GM12878 (cell line): ENCODE measurements around the gene GRIA4. TPM values are rescaled to one million over a fixed set of nuclear protein-coding genes. Genes with fewer than 3 reads are reported as not detected.

ENCODE experiments used
- ATAC-seq: fragments of 200-7000 bp; cut with Tn5 transposase; 3 replicates; pipeline ENCODE4 v1.9.1; 2020; ENCODE audit warnings: mild to moderate bottlenecking, moderate library complexity
- BruUV-seq: library from RNA; stranded (reverse); fragments of 400-500 nt; replicated peaks from 2 replicates; lab custom pipeline; 2021; lab: Mats Ljungman, UMichigan
- CTCF ChIA-PET: fragments of 300-600 bp; sonication (Branson Sonifier 250); formaldehyde crosslinking; extraction: SDS; loops from one replicate; lab custom pipeline; 2021; ENCODE audit warnings: inconsistent platforms; lab: Yijun Ruan, JAX
- POLR2A ChIA-PET: fragments of 350-600 bp; formaldehyde crosslinking; extraction: SDS; loops from one replicate; lab custom pipeline; 2021; ENCODE audit warnings: inconsistent platforms; lab: Charles Lee
- RAD21 ChIA-PET: fragments of 300-600 bp; sonication (Branson Sonifier 250); formaldehyde crosslinking; loops from one replicate; lab custom pipeline; 2023; ENCODE audit warnings: antibody characterized with exemption; ENCODE audit not compliant: unreplicated experiment; lab: Charles Lee
- SMC1A ChIA-PET: fragments of 300-600 bp; sonication (Branson Sonifier 250); formaldehyde crosslinking; loops from one replicate; lab custom pipeline; 2023; ENCODE audit not compliant: unreplicated experiment, uncharacterized antibody; lab: Charles Lee
- DNase-seq: peaks from one replicate; pipeline ENCODE4 v3.0.0-alpha.2; 2011; ENCODE audit warnings: low read depth, low spot score
- FAIRE-seq: peaks from 3 replicates; lab custom pipeline; 2011; peaks lifted over from hg19 to GRCh38; lab: Jason Lieb, UNC
- H2AFZ ChIP-seq: 2 replicates; pipeline ENCODE4 v1.6.0; 2011; ENCODE audit warnings: low read depth, low read length, control low read depth; ENCODE audit not compliant: control insufficient read depth
- H3K27ac ChIP-seq: 2 replicates; pipeline ENCODE4 v1.5.1; 2011; ENCODE audit warnings: control low read depth; ENCODE audit not compliant: control insufficient read depth, insufficient read depth
- H3K27me3 ChIP-seq, 2 experiments: replicated peaks in 1 of 2; 2 replicates each; pipeline versions ENCODE4 v1.6.0 to v1.6.1; 2011; ENCODE audit warnings: low read length in 1 of 2; ENCODE audit not compliant: control insufficient read depth in 2 of 2, insufficient read depth in 2 of 2
- H3K36me3 ChIP-seq, 2 experiments: 2 replicates each; pipeline ENCODE4 v1.5.1; 2011; ENCODE audit warnings: low read length in 1 of 2; ENCODE audit not compliant: control insufficient read depth in 2 of 2, insufficient read depth in 2 of 2
- H3K4me1 ChIP-seq: 2 replicates; pipeline ENCODE4 v1.6.1; 2011; ENCODE audit warnings: mild to moderate bottlenecking, low read length, moderate library complexity, mixed read lengths; ENCODE audit not compliant: control insufficient read depth, insufficient read depth
- H3K4me2 ChIP-seq: 2 replicates; pipeline ENCODE4 v1.6.0; 2011; ENCODE audit warnings: control low read depth; ENCODE audit not compliant: control insufficient read depth, insufficient read depth
- H3K4me3 ChIP-seq: fragments of 200-600 bp; sonication (generic); 2 replicates; pipeline ENCODE4 v1.5.1; 2016
- H3K79me2 ChIP-seq: 2 replicates; pipeline ENCODE4 v1.6.0; 2011; ENCODE audit warnings: low read length; ENCODE audit not compliant: control insufficient read depth, insufficient read depth
- H3K9ac ChIP-seq: 2 replicates; pipeline ENCODE4 v1.8.0; 2011; ENCODE audit warnings: low read length, control low read depth, mixed read lengths; ENCODE audit not compliant: control insufficient read depth, insufficient read depth
- H3K9me3 ChIP-seq: replicated peaks from 3 replicates; pipeline ENCODE4 v1.5.1; 2011; ENCODE audit warnings: mild to moderate bottlenecking, low read length; ENCODE audit not compliant: control insufficient read depth, insufficient read depth
- H4K20me1 ChIP-seq: 2 replicates; pipeline ENCODE4 v1.6.0; 2011; ENCODE audit not compliant: control insufficient read depth, insufficient read depth
- BHLHE40 ChIP-seq, 2 experiments: fragments of 450-650 bp in 1 of 2; IDR thresholded peaks; 2 replicates each; pipeline ENCODE4 v1.6.1; 2011 to 2017; ENCODE audit warnings: low read depth in 2 of 2, borderline replicate concordance in 1 of 2, improper control_type of control experiment in 1 of 2, low read length in 1 of 2, mild to moderate bottlenecking in 1 of 2
- CBFB ChIP-seq: IDR thresholded peaks from 2 replicates; pipeline ENCODE4 v1.6.1; 2016; ENCODE audit warnings: antibody characterized with exemption, low read depth
- EGR1 ChIP-seq, 2 experiments: IDR thresholded peaks; 1 replicate in 1 of 2; 2 replicates in 1 of 2; pipeline ENCODE4 v1.6.1; 2011 to 2012; ENCODE audit warnings: low read depth in 2 of 2, low read length in 2 of 2, borderline replicate concordance in 1 of 2, mild to moderate bottlenecking in 1 of 2, moderate library complexity in 1 of 2
- EP300 ChIP-seq, 2 experiments: fragments of 150-350 bp in 1 of 2; IDR thresholded peaks; 2 replicates each; pipeline ENCODE4 v1.6.1; 2011 to 2012; ENCODE audit warnings: low read depth in 2 of 2, low read length in 2 of 2, borderline replicate concordance in 1 of 2, improper control_type of control experiment in 1 of 2, inconsistent platforms in 1 of 2; ENCODE audit not compliant: control insufficient read depth in 1 of 2
- IRF4 ChIP-seq: IDR thresholded peaks from 2 replicates; pipeline ENCODE4 v1.6.1; 2011; ENCODE audit warnings: low read depth, low read length
- MEF2A ChIP-seq: IDR thresholded peaks from 2 replicates; pipeline ENCODE4 v1.6.1; 2011; ENCODE audit warnings: low read depth, mild to moderate bottlenecking, low read length, moderate library complexity; ENCODE audit not compliant: insufficient read depth
- MEF2B ChIP-seq: fragments of 450-650 bp; IDR thresholded peaks from 2 replicates; pipeline ENCODE4 v1.6.1; 2018; ENCODE audit warnings: mild to moderate bottlenecking, moderate library complexity; ENCODE audit not compliant: partially characterized antibody, poor library complexity, severe bottlenecking
- MYC ChIP-seq: IDR thresholded peaks from 2 replicates; pipeline ENCODE4 v1.6.1; 2011; ENCODE audit warnings: mild to moderate bottlenecking, low read length, moderate library complexity, inconsistent platforms; ENCODE audit not compliant: insufficient read depth, insufficient replicate concordance, insufficient read length, severe bottlenecking
- PBX3 ChIP-seq: IDR thresholded peaks from 2 replicates; pipeline ENCODE4 v1.6.1; 2011; ENCODE audit warnings: mild to moderate bottlenecking, low read depth, low read length, moderate library complexity; ENCODE audit not compliant: insufficient replicate concordance
- PML ChIP-seq: IDR thresholded peaks from 2 replicates; pipeline ENCODE4 v1.6.1; 2012; ENCODE audit warnings: low read length, inconsistent platforms
- RELA ChIP-seq: fragments of 450-650 bp; IDR thresholded peaks from 2 replicates; pipeline ENCODE4 v1.8.0; 2014; ENCODE audit warnings: borderline replicate concordance; ENCODE audit not compliant: partially characterized antibody
- RUNX3 ChIP-seq: IDR thresholded peaks from 2 replicates; pipeline ENCODE4 v1.6.1; 2012; ENCODE audit warnings: low read length, inconsistent platforms
- SMAD1 ChIP-seq: fragments of 450-650 bp; IDR thresholded peaks from 2 replicates; pipeline ENCODE4 v1.6.1; 2018; ENCODE audit warnings: mild to moderate bottlenecking, low read depth; ENCODE audit not compliant: partially characterized antibody
- SUPT20H ChIP-seq: IDR thresholded peaks from 2 replicates; pipeline ENCODE4 v1.6.1; 2011; ENCODE audit warnings: low read depth, mild to moderate bottlenecking, low read length, moderate library complexity, borderline replicate concordance; ENCODE audit not compliant: control insufficient read depth
- YBX1 ChIP-seq: fragments of 450-650 bp; IDR thresholded peaks from 2 replicates; pipeline ENCODE4 v1.6.1; 2016; ENCODE audit warnings: antibody characterized with exemption
- ZBED1 ChIP-seq: IDR thresholded peaks from 2 replicates; pipeline ENCODE4 v1.6.1; 2016; ENCODE audit warnings: borderline replicate concordance
- ZNF622 ChIP-seq: fragments of 450-650 bp; IDR thresholded peaks from 2 replicates; pipeline ENCODE4 v1.6.1; 2017; ENCODE audit warnings: mild to moderate bottlenecking, inconsistent platforms
- WGBS: methylation state at CpG from one replicate; pipeline ENCODE4 v1.1.6; 2016; ENCODE audit warnings: low lambda C conversion rate; ENCODE audit not compliant: insufficient replicate concordance, insufficient coverage; ENCODE audit errors: missing lambda C conversion rate; 5-methylcytosine and 5-hydroxymethylcytosine counted together
- in situ Hi-C: fragments of 300-500 bp; cut with MboI; formaldehyde crosslinking; loops from 9 replicates; pipeline ENCODE4 v1.14.3; 2018; ENCODE audit warnings: mixed read lengths
- intact Hi-C: fragments of 100-400 bp; cut with micrococcal nuclease; formaldehyde crosslinking; loops from one replicate; pipeline ENCODE4 v1.14.2; 2022; ENCODE audit not compliant: unreplicated experiment
- polyA plus RNA-seq, 11 experiments: library from polyadenylated mRNA; depleted of rRNA in 4 of 11; unstranded in 6 of 11; stranded (reverse) in 5 of 11; fragments of >200 nt; fragmentation: Nextera tagmentation in 4 of 11; fragmentation: Illumina TruSeq in 1 of 11; extraction: Ambion mirVana in 4 of 11; extraction: Trizol in 1 of 11; gene quantifications; 1 replicate in 1 of 11; 2 replicates in 10 of 11; pipeline versions ENCODE4 v1.2.1 to v1.2.3, GENCODE V29; 2011 to 2016; ENCODE audit warnings: inconsistent platforms in 2 of 11, missing spikeins in 2 of 11, low read depth in 1 of 11
- total RNA-seq, 4 experiments: library from RNA; depleted of rRNA in 3 of 4; stranded (reverse); fragments of >200 nt in 3 of 4; fragmentation: Illumina TruSeq in 1 of 4; extraction: Trizol in 1 of 4; gene quantifications; 2 replicates each; pipeline versions ENCODE4 v1.2.1 to v1.2.3, GENCODE V29; 2013 to 2021
- TF ChIP-seq, protein P1 (sequence below): fragments of 450-650 bp; IDR thresholded peaks from 2 replicates; pipeline ENCODE4 v1.6.1; 2017; ENCODE audit warnings: mild to moderate bottlenecking, moderate library complexity

Gene GRIA4
- total and polyA plus RNA-seq, 10 of the 15 experiments (the other 5 are each of a cell fraction or from before 2014, with no cell fraction given): 0.04 TPM; not detected in 9

- DNase-seq: peak; percentile 7
- POLR2A ChIA-PET: interaction anchor here (1.5 kb wide), 1 partner anchor 21 kb away, joined by 3 read pairs; no protein-coding TSS in a partner anchor
- Histone ChIP-seq H3K9me3 (no peaks in the 10 kb centered on the region), H3K27ac (no peak overlapping the region), H3K4me2 (peak overlapping the region; percentile 9; the same call in 1 of the 2 replicates), H3K4me1 (peaks cover 3% of the 10 kb centered on the region; the same call in 1 of the 2 replicates), H3K27me3 (no peaks in the 10 kb centered on the region), H3K9ac (no peak overlapping the region), H3K79me2 (no peaks in the 10 kb centered on the region), H3K4me3 (no peak overlapping the region), H2AFZ (no peak overlapping the region), H4K20me1 (no peaks in the 10 kb centered on the region), H3K36me3 (no peaks in the 10 kb centered on the region)
- 10% methylated on average over 4 of the region's 4 CpGs for WGBS
- peak; percentile 77 for FAIRE-seq
- RAD21 ChIA-PET: no interaction called here
- ATAC-seq: peak; percentile 89
- CTCF ChIA-PET: interaction anchor here (1.0 kb wide), 1 partner anchor 21 kb away, joined by 3 read pairs; no protein-coding TSS in a partner anchor
- in situ Hi-C loops (no loop called here), intact Hi-C loops (no loop called here)
- SMC1A ChIA-PET: interaction anchor here (0.8 to 3.0 kb wide), 4 partner anchors 11 to 146 kb away, joined by 3 to 10 read pairs (median 3); no protein-coding TSS in a partner anchor
- no TSS peak for BruUV-seq
- TF ChIP-seq IRF4 (0 out of 2 replicates have a peak, but pooled peaks have one; percentile 23), YBX1 (no peak), RUNX3 (peak; percentile 75), PBX3 (no peak), RELA (no peak), ZNF622 (no peak), MEF2B (no peak), BHLHE40 (IDR thresholded peaks at IDR 0.05; ENCODE audit: borderline replicate concordance in 1 of 2, low read depth in 2 of 2, low read length in 1 of 2) (no peak), EP300 (IDR thresholded peaks at IDR 0.05; ENCODE audit: borderline replicate concordance in 1 of 2, control insufficient read depth in 1 of 2, low read depth in 2 of 2, low read length in 2 of 2) (0 out of 4 replicates have a peak, but pooled peaks of 1 of the 2 experiments have one; percentile 18), EGR1 (IDR thresholded peaks at IDR 0.05; ENCODE audit: borderline replicate concordance in 1 of 2, low read depth in 2 of 2, low read length in 2 of 2) (no peak), ZBED1 (no peak), SMAD1 (no peak), CBFB (no peak), SUPT20H (no peak), MYC (no peak), MEF2A (no peak), PML (no peak)
- TF ChIP-seq, protein P1, sequence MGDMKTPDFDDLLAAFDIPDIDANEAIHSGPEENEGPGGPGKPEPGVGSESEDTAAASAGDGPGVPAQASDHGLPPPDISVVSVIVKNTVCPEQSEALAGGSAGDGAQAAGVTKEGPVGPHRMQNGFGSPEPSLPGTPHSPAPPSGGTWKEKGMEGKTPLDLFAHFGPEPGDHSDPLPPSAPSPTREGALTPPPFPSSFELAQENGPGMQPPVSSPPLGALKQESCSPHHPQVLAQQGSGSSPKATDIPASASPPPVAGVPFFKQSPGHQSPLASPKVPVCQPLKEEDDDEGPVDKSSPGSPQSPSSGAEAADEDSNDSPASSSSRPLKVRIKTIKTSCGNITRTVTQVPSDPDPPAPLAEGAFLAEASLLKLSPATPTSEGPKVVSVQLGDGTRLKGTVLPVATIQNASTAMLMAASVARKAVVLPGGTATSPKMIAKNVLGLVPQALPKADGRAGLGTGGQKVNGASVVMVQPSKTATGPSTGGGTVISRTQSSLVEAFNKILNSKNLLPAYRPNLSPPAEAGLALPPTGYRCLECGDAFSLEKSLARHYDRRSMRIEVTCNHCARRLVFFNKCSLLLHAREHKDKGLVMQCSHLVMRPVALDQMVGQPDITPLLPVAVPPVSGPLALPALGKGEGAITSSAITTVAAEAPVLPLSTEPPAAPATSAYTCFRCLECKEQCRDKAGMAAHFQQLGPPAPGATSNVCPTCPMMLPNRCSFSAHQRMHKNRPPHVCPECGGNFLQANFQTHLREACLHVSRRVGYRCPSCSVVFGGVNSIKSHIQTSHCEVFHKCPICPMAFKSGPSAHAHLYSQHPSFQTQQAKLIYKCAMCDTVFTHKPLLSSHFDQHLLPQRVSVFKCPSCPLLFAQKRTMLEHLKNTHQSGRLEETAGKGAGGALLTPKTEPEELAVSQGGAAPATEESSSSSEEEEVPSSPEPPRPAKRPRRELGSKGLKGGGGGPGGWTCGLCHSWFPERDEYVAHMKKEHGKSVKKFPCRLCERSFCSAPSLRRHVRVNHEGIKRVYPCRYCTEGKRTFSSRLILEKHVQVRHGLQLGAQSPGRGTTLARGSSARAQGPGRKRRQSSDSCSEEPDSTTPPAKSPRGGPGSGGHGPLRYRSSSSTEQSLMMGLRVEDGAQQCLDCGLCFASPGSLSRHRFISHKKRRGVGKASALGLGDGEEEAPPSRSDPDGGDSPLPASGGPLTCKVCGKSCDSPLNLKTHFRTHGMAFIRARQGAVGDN: no peak
These were observed 130.5 kb downstream of the GRIA4 start for GRCh38 chr11:105740164-105740903.
